GM12865 (cell line): ENCODE data around the gene FN3K.
A peak's percentile ranks its signal among the peaks of the same experiment; 100 is the strongest.

Source experiments
- DNase-seq: peaks from one replicate; pipeline ENCODE4 v3.0.0; 2010; ENCODE audit warnings: low read depth
- H3K4me3 ChIP-seq: 2 replicates; pipeline ENCODE4 v1.5.1; 2011; ENCODE audit warnings: mild to moderate bottlenecking, low read depth, low read length, control low read depth
- CTCF ChIP-seq: IDR thresholded peaks from 2 replicates; pipeline ENCODE4 v1.5.1; 2011; ENCODE audit warnings: low read length, control low read depth, low read depth, inconsistent platforms; ENCODE audit not compliant: insufficient read depth; ENCODE audit errors: missing control alignments

Gene FN3K

GRCh38 chr17:82787081-82787848, 51.9 kb downstream of the FN3K start:
- no peak overlapping the region for H3K4me3 ChIP-seq
- TF ChIP-seq CTCF = no peak
- DNase-seq = peak; percentile 77

- H3K4me3 ChIP-seq = no peak overlapping the region
- TF ChIP-seq CTCF = no peak
- no peak for DNase-seq
These were observed 53.0 kb downstream of the FN3K start for GRCh38 chr17:82788206-82789001.

GRCh38 chr17:82789051-82789592, 53.7 kb downstream of the FN3K start:
- no peak for TF ChIP-seq CTCF
- H3K4me3 ChIP-seq = no peak overlapping the region
- DNase-seq = no peak

- DNase-seq = no peak
- TF ChIP-seq CTCF = no peak
- H3K4me3 ChIP-seq = no peak overlapping the region
These were observed 54.4 kb downstream of the FN3K start for GRCh38 chr17:82789806-82790205.

- TF ChIP-seq CTCF = no peak
- DNase-seq = no peak
- no peak overlapping the region for H3K4me3 ChIP-seq
These were observed 55.0 kb downstream of the FN3K start for GRCh38 chr17:82790391-82790790.

- no peak for TF ChIP-seq CTCF
- DNase-seq = no peak
- H3K4me3 ChIP-seq = no peak overlapping the region
These were observed 56.1 kb downstream of the FN3K start for GRCh38 chr17:82791532-82791931.
